Mesenchymal stem cell (in vitro differentiated cells and primary cell): ENCODE results near the gene URB1.
A peak's percentile ranks its signal among the peaks of the same experiment; 100 is the strongest.

Source experiments
- DNase-seq: peaks from one replicate; pipeline ENCODE4 v3.0.0-alpha.2; 2013
- H2AFZ ChIP-seq: one replicate; pipeline ENCODE4 v1.6.1; 2013; ENCODE audit warnings: low read depth, mild to moderate bottlenecking, control low read depth, inconsistent platforms, low read length, moderate library complexity
- H2AK5ac ChIP-seq: 2 replicates; pipeline ENCODE4 v1.6.1; 2013; ENCODE audit warnings: low read length, moderate library complexity, mild to moderate bottlenecking, inconsistent platforms; ENCODE audit not compliant: severe bottlenecking
- H2BK120ac ChIP-seq: one replicate; pipeline ENCODE4 v1.6.1; 2013; ENCODE audit warnings: low read depth, mild to moderate bottlenecking, inconsistent platforms, low read length, moderate library complexity
- H2BK12ac ChIP-seq, 2 experiments: one replicate each; pipeline ENCODE4 v1.6.1; 2013; ENCODE audit warnings: inconsistent platforms in 2 of 2, low read length in 2 of 2, mild to moderate bottlenecking in 2 of 2, moderate library complexity in 2 of 2, control low read depth in 1 of 2
- H2BK15ac ChIP-seq: one replicate; pipeline ENCODE4 v1.6.1; 2013; ENCODE audit warnings: mild to moderate bottlenecking, low read depth, inconsistent platforms; ENCODE audit not compliant: poor library complexity, severe bottlenecking
- H2BK5ac ChIP-seq: 2 replicates; pipeline ENCODE4 v1.6.1; 2013; ENCODE audit warnings: low read depth, mild to moderate bottlenecking, low read length, control low read depth, inconsistent platforms; ENCODE audit not compliant: poor library complexity, severe bottlenecking
- H3K14ac ChIP-seq, 2 experiments: one replicate each; pipeline ENCODE4 v1.6.1; 2013; ENCODE audit warnings: inconsistent platforms in 2 of 2, low read length in 2 of 2, control low read depth in 1 of 2, mild to moderate bottlenecking in 1 of 2, moderate library complexity in 1 of 2
- H3K18ac ChIP-seq, 2 experiments: one replicate each; pipeline ENCODE4 v1.6.1; 2013; ENCODE audit warnings: inconsistent platforms in 2 of 2, low read length in 2 of 2, control low read depth in 1 of 2, low read depth in 1 of 2, mild to moderate bottlenecking in 1 of 2
- H3K23ac ChIP-seq, 2 experiments: one replicate each; pipeline ENCODE4 v1.6.1; 2013; ENCODE audit warnings: inconsistent platforms in 2 of 2, low read length in 2 of 2, mild to moderate bottlenecking in 2 of 2, moderate library complexity in 2 of 2, control low read depth in 1 of 2
- H3K27ac ChIP-seq: 2 replicates; pipeline ENCODE4 v1.5.1; 2013; ENCODE audit warnings: mild to moderate bottlenecking, moderate library complexity, low read length, control low read depth, inconsistent platforms; ENCODE audit not compliant: poor library complexity, severe bottlenecking
- H3K27me3 ChIP-seq, 2 experiments: 2 replicates each; pipeline versions ENCODE4 v1.6.1 to v1.7.0; 2013; ENCODE audit warnings: low read length in 2 of 2, mild to moderate bottlenecking in 2 of 2, moderate library complexity in 2 of 2, control low read depth in 1 of 2, inconsistent platforms in 1 of 2; ENCODE audit not compliant: control insufficient read depth in 1 of 2, insufficient read depth in 1 of 2
- H3K36me3 ChIP-seq, 2 experiments: 2 replicates each; pipeline versions ENCODE4 v1.6.1 to v1.7.0; 2013; ENCODE audit warnings: low read length in 2 of 2, control low read depth in 1 of 2, inconsistent platforms in 1 of 2, low read depth in 1 of 2, mild to moderate bottlenecking in 1 of 2; ENCODE audit not compliant: insufficient read depth in 2 of 2, control insufficient read depth in 1 of 2
- H3K4ac ChIP-seq, 2 experiments: one replicate each; pipeline ENCODE4 v1.6.1; 2013; ENCODE audit warnings: inconsistent platforms in 2 of 2, low read length in 2 of 2, mild to moderate bottlenecking in 2 of 2, moderate library complexity in 2 of 2, control low read depth in 1 of 2, low read depth in 1 of 2
- H3K4me1 ChIP-seq: 2 replicates; pipeline ENCODE4 v1.6.1; 2013; ENCODE audit warnings: low read depth, low read length, control low read depth; ENCODE audit not compliant: control insufficient read depth, insufficient read depth
- H3K4me2 ChIP-seq: 2 replicates; pipeline ENCODE4 v1.6.1; 2013; ENCODE audit warnings: low read length, mild to moderate bottlenecking, inconsistent platforms; ENCODE audit not compliant: poor library complexity, severe bottlenecking
- H3K4me3 ChIP-seq, 2 experiments: 2 replicates each; pipeline versions ENCODE4 v1.5.1 to v1.7.0; 2013; ENCODE audit warnings: low read length in 2 of 2, mild to moderate bottlenecking in 2 of 2, control low read depth in 1 of 2, low read depth in 1 of 2; ENCODE audit not compliant: insufficient read depth in 1 of 2
- H3K79me1 ChIP-seq: replicated peaks from 2 replicates; pipeline ENCODE4 v1.6.1; 2013; ENCODE audit warnings: mild to moderate bottlenecking, control low read depth, low read length, inconsistent platforms; ENCODE audit not compliant: poor library complexity, severe bottlenecking
- H3K9ac ChIP-seq: 2 replicates; pipeline ENCODE4 v1.7.0; 2013; ENCODE audit warnings: mild to moderate bottlenecking, low read length, moderate library complexity
- H3K9me3 ChIP-seq: 2 replicates; pipeline ENCODE4 v1.7.0; 2013; ENCODE audit warnings: mild to moderate bottlenecking, low read length; ENCODE audit not compliant: control insufficient read depth
- H4K8ac ChIP-seq: one replicate; pipeline ENCODE4 v1.6.1; 2013; ENCODE audit warnings: inconsistent platforms, mild to moderate bottlenecking, low read length, moderate library complexity
- H4K91ac ChIP-seq: one replicate; pipeline ENCODE4 v1.6.1; 2013; ENCODE audit warnings: mild to moderate bottlenecking, low read length, inconsistent platforms
- WGBS: methylation state at CpG from one replicate; pipeline ENCODE4 v1.1.7; 2013; ENCODE audit warnings: mixed read lengths; 5-methylcytosine and 5-hydroxymethylcytosine counted together

The URB1 gene

GRCh38 chr21:32350211-32350980 is 42.4 kb downstream of the URB1 start:
- Histone ChIP-seq H3K9ac (no peak overlapping the region), H2BK15ac (no peak overlapping the region), H3K27ac (no peak overlapping the region), H3K4me3 (no peak overlapping the region), H3K18ac (no peak overlapping the region), H3K23ac (no peak overlapping the region), H3K36me3 (peaks cover 83 to 99% of the 10 kb centered on the region in 2 experiments), H2BK5ac (no peak overlapping the region), H3K9me3 (peaks cover 3% of the 10 kb centered on the region), H3K79me1 (peaks cover 42% of the 10 kb centered on the region), H2BK12ac (no peak overlapping the region), H3K4me1 (peaks cover 2% of the 10 kb centered on the region), H3K4me2 (no peak overlapping the region), H2AK5ac (no peak overlapping the region), H3K27me3 (no peaks in the 10 kb centered on the region), H3K14ac (no peak overlapping the region), H3K4ac (no peak overlapping the region), H2BK120ac (no peak overlapping the region), H4K8ac (no peak overlapping the region), H4K91ac (peak overlapping the region; percentile 40), H2AFZ (no peak overlapping the region)
- WGBS: 98% methylated on average over 16 of the region's 16 CpGs
- no peak for DNase-seq

GRCh38 chr21:32349333-32349944 is 43.4 kb downstream of the URB1 start:
- Histone ChIP-seq H2AK5ac (no peak overlapping the region), H3K27me3 (no peaks in the 10 kb centered on the region), H3K23ac (no peak overlapping the region), H3K79me1 (peaks cover 44% of the 10 kb centered on the region), H3K14ac (no peak overlapping the region), H3K27ac (no peak overlapping the region), H2BK5ac (no peak overlapping the region), H2AFZ (no peak overlapping the region), H3K9me3 (peaks cover 13% of the 10 kb centered on the region), H3K9ac (no peak overlapping the region), H2BK12ac (no peak overlapping the region), H4K91ac (no peak overlapping the region), H2BK15ac (no peak overlapping the region), H3K18ac (no peak overlapping the region), H3K4me3 (no peak overlapping the region), H3K4me2 (no peak overlapping the region), H3K36me3 (peaks cover 86 to 99% of the 10 kb centered on the region in 2 experiments), H3K4ac (no peak overlapping the region), H4K8ac (no peak overlapping the region), H3K4me1 (peaks cover 2% of the 10 kb centered on the region), H2BK120ac (no peak overlapping the region)
- WGBS: 92% methylated on average over 15 of the region's 16 CpGs
- DNase-seq: no peak

GRCh38 chr21:32348604-32349332 is 44.0 kb downstream of the URB1 start:
- Histone ChIP-seq H2AK5ac (no peak overlapping the region), H3K27me3 (no peaks in the 10 kb centered on the region), H3K4me3 (no peak overlapping the region), H3K4me2 (no peak overlapping the region), H3K4me1 (peaks cover 2% of the 10 kb centered on the region), H4K91ac (no peak overlapping the region), H4K8ac (no peak overlapping the region), H3K14ac (no peak overlapping the region), H2AFZ (no peak overlapping the region), H2BK120ac (no peak overlapping the region), H3K79me1 (peaks cover 46% of the 10 kb centered on the region), H3K36me3 (peaks cover 86 to 99% of the 10 kb centered on the region in 2 experiments), H3K9me3 (peaks cover 20% of the 10 kb centered on the region), H3K9ac (no peak overlapping the region), H3K23ac (no peak overlapping the region), H2BK12ac (no peak overlapping the region), H3K27ac (no peak overlapping the region), H2BK15ac (no peak overlapping the region), H2BK5ac (no peak overlapping the region), H3K4ac (no peak overlapping the region), H3K18ac (no peak overlapping the region)
- DNase-seq: no peak
- over 99% methylated on average over 8 of the region's 9 CpGs for WGBS

GRCh38 chr21:32347977-32348376 is 44.8 kb downstream of the URB1 start:
- no peak for DNase-seq
- Histone ChIP-seq H4K91ac (no peak overlapping the region), H3K4me1 (peaks cover 2% of the 10 kb centered on the region), H3K27me3 (no peaks in the 10 kb centered on the region), H3K27ac (no peak overlapping the region), H3K23ac (no peak overlapping the region), H2BK120ac (no peak overlapping the region), H3K9me3 (peaks cover 27% of the 10 kb centered on the region), H3K36me3 (peaks cover 79 to 99% of the 10 kb centered on the region in 2 experiments), H3K14ac (no peak overlapping the region), H3K4me3 (no peak overlapping the region), H2BK5ac (no peak overlapping the region), H3K79me1 (peaks cover 43% of the 10 kb centered on the region), H2AK5ac (no peak overlapping the region), H2AFZ (no peak overlapping the region), H3K9ac (no peak overlapping the region), H3K4ac (no peak overlapping the region), H2BK15ac (no peak overlapping the region), H2BK12ac (no peak overlapping the region), H3K18ac (no peak overlapping the region), H4K8ac (no peak overlapping the region), H3K4me2 (no peak overlapping the region)
- WGBS: 97% methylated on average over 11 of the region's 11 CpGs
